ENCODE data around the gene USP33.
"Not testable (repeated sequence)": the region's sequence is repeated elsewhere in the genome, so short reads cannot be mapped to it uniquely, and the experiment has no call there.

Gene USP33

GRCh38 chr1:77680173-77680572 is 79.5 kb downstream of the USP33 start:
- H3K9me3 ChIP-seq (ENCODE audit: insufficient read depth, low read length) = no peaks in the 10 kb centered on the region
- no peak for TF ChIP-seq SUZ12 (IDR thresholded peaks at IDR 0.05; ENCODE audit: extremely low read depth, insufficient read depth, insufficient read length)
- TF ChIP-seq YY1 (IDR thresholded peaks at IDR 0.05; ENCODE audit: insufficient read depth, insufficient read length) = no peak
- TF ChIP-seq ZNF274 (IDR thresholded peaks at IDR 0.05; ENCODE audit: low read depth, low read length) = no peak
- no peaks in the 10 kb centered on the region for H3K27me3 ChIP-seq (ENCODE audit: insufficient read depth, insufficient read length)
- no peak for DNase-seq (ENCODE audit: low read depth, low spot score)
- H3K36me3 ChIP-seq (ENCODE audit: insufficient read depth, insufficient read length, low read length) = peaks cover 9% of the 10 kb centered on the region
- no peaks in the 10 kb centered on the region for H3K4me1 ChIP-seq (ENCODE audit: insufficient read depth, insufficient read length)
- no peak overlapping the region for H3K9ac ChIP-seq (ENCODE audit: insufficient read length, low read depth)
- H3K4me3 ChIP-seq (ENCODE audit: insufficient read length, low read depth) = no peak overlapping the region

- Histone ChIP-seq H3K36me3 (ENCODE audit: insufficient read depth, insufficient read length, low read length) (peaks cover 9% of the 10 kb centered on the region), H3K9me3 (ENCODE audit: insufficient read depth, low read length) (no peaks in the 10 kb centered on the region), H3K4me3 (ENCODE audit: insufficient read length, low read depth) (no peak overlapping the region), H3K27me3 (ENCODE audit: insufficient read depth, insufficient read length) (no peaks in the 10 kb centered on the region), H3K9ac (ENCODE audit: insufficient read length, low read depth) (no peak overlapping the region), H3K4me1 (ENCODE audit: insufficient read depth, insufficient read length) (no peaks in the 10 kb centered on the region)
- no peak for DNase-seq (ENCODE audit: low read depth, low spot score)
- TF ChIP-seq ZNF274 (IDR thresholded peaks at IDR 0.05; ENCODE audit: low read depth, low read length) = no peak
- TF ChIP-seq YY1 (IDR thresholded peaks at IDR 0.05; ENCODE audit: insufficient read depth, insufficient read length) = no peak
- TF ChIP-seq SUZ12 (IDR thresholded peaks at IDR 0.05; ENCODE audit: extremely low read depth, insufficient read depth, insufficient read length) = no peak
Measured at GRCh38 chr1:77678660-77679610, 80.7 kb downstream of the USP33 start.

- not testable (repeated sequence) for H3K9ac ChIP-seq (ENCODE audit: insufficient read length, low read depth); DNase-seq (ENCODE audit: low read depth, low spot score); H3K9me3 ChIP-seq (ENCODE audit: insufficient read depth, low read length); H3K4me3 ChIP-seq (ENCODE audit: insufficient read length, low read depth); H3K4me1 ChIP-seq (ENCODE audit: insufficient read depth, insufficient read length); H3K27me3 ChIP-seq (ENCODE audit: insufficient read depth, insufficient read length); H3K36me3 ChIP-seq (ENCODE audit: insufficient read depth, insufficient read length, low read length)
Measured at GRCh38 chr1:77674807-77675206, 84.8 kb downstream of the USP33 start.

- no peaks in the 10 kb centered on the region for H3K27me3 ChIP-seq (ENCODE audit: insufficient read depth, insufficient read length)
- H3K36me3 ChIP-seq (ENCODE audit: insufficient read depth, insufficient read length, low read length) = peaks cover 4% of the 10 kb centered on the region
- H3K4me3 ChIP-seq (ENCODE audit: insufficient read length, low read depth) = no peak overlapping the region
- TF ChIP-seq YY1 (IDR thresholded peaks at IDR 0.05; ENCODE audit: insufficient read depth, insufficient read length) = no peak
- TF ChIP-seq SUZ12 (IDR thresholded peaks at IDR 0.05; ENCODE audit: extremely low read depth, insufficient read depth, insufficient read length) = no peak
- no peak for TF ChIP-seq ZNF274 (IDR thresholded peaks at IDR 0.05; ENCODE audit: low read depth, low read length)
- no peaks in the 10 kb centered on the region for H3K9me3 ChIP-seq (ENCODE audit: insufficient read depth, low read length)
- H3K4me1 ChIP-seq (ENCODE audit: insufficient read depth, insufficient read length) = no peaks in the 10 kb centered on the region
- DNase-seq (ENCODE audit: low read depth, low spot score) = no peak
- no peak overlapping the region for H3K9ac ChIP-seq (ENCODE audit: insufficient read length, low read depth)
Measured at GRCh38 chr1:77673716-77674355, 85.8 kb downstream of the USP33 start.

- no peak overlapping the region for H3K4me3 ChIP-seq (ENCODE audit: insufficient read length, low read depth)
- H3K9me3 ChIP-seq (ENCODE audit: insufficient read depth, low read length) = no peaks in the 10 kb centered on the region
- peaks cover 4% of the 10 kb centered on the region for H3K36me3 ChIP-seq (ENCODE audit: insufficient read depth, insufficient read length, low read length)
- H3K9ac ChIP-seq (ENCODE audit: insufficient read length, low read depth) = no peak overlapping the region
- TF ChIP-seq YY1 (IDR thresholded peaks at IDR 0.05; ENCODE audit: insufficient read depth, insufficient read length) = no peak
- no peak for TF ChIP-seq ZNF274 (IDR thresholded peaks at IDR 0.05; ENCODE audit: low read depth, low read length)
- no peak for TF ChIP-seq SUZ12 (IDR thresholded peaks at IDR 0.05; ENCODE audit: extremely low read depth, insufficient read depth, insufficient read length)
- no peak for DNase-seq (ENCODE audit: low read depth, low spot score)
- H3K27me3 ChIP-seq (ENCODE audit: insufficient read depth, insufficient read length) = no peaks in the 10 kb centered on the region
- no peaks in the 10 kb centered on the region for H3K4me1 ChIP-seq (ENCODE audit: insufficient read depth, insufficient read length)
Measured at GRCh38 chr1:77673030-77673429, 86.6 kb downstream of the USP33 start.

- peaks cover 4% of the 10 kb centered on the region for H3K36me3 ChIP-seq (ENCODE audit: insufficient read depth, insufficient read length, low read length)
- TF ChIP-seq YY1 (IDR thresholded peaks at IDR 0.05; ENCODE audit: insufficient read depth, insufficient read length) (no peak), SUZ12 (IDR thresholded peaks at IDR 0.05; ENCODE audit: extremely low read depth, insufficient read depth, insufficient read length) (no peak), ZNF274 (IDR thresholded peaks at IDR 0.05; ENCODE audit: low read depth, low read length) (no peak)
- no peak overlapping the region for H3K4me3 ChIP-seq (ENCODE audit: insufficient read length, low read depth)
- H3K27me3 ChIP-seq (ENCODE audit: insufficient read depth, insufficient read length) = no peaks in the 10 kb centered on the region
- H3K9ac ChIP-seq (ENCODE audit: insufficient read length, low read depth) = no peak overlapping the region
- H3K9me3 ChIP-seq (ENCODE audit: insufficient read depth, low read length) = no peaks in the 10 kb centered on the region
- DNase-seq (ENCODE audit: low read depth, low spot score) = no peak
- no peaks in the 10 kb centered on the region for H3K4me1 ChIP-seq (ENCODE audit: insufficient read depth, insufficient read length)
Measured at GRCh38 chr1:77672374-77672773, 87.3 kb downstream of the USP33 start.

- H3K9me3 ChIP-seq (ENCODE audit: insufficient read depth, low read length) = no peaks in the 10 kb centered on the region
- no peaks in the 10 kb centered on the region for H3K27me3 ChIP-seq (ENCODE audit: insufficient read depth, insufficient read length)
- DNase-seq (ENCODE audit: low read depth, low spot score) = no peak
- TF ChIP-seq ZNF274 (IDR thresholded peaks at IDR 0.05; ENCODE audit: low read depth, low read length) (no peak), SUZ12 (IDR thresholded peaks at IDR 0.05; ENCODE audit: extremely low read depth, insufficient read depth, insufficient read length) (no peak), YY1 (IDR thresholded peaks at IDR 0.05; ENCODE audit: insufficient read depth, insufficient read length) (no peak)
- no peaks in the 10 kb centered on the region for H3K4me1 ChIP-seq (ENCODE audit: insufficient read depth, insufficient read length)
- H3K4me3 ChIP-seq (ENCODE audit: insufficient read length, low read depth) = no peak overlapping the region
- peaks cover 4% of the 10 kb centered on the region for H3K36me3 ChIP-seq (ENCODE audit: insufficient read depth, insufficient read length, low read length)
- no peak overlapping the region for H3K9ac ChIP-seq (ENCODE audit: insufficient read length, low read depth)
Measured at GRCh38 chr1:77671836-77672235, 87.8 kb downstream of the USP33 start.
